ENCODE measurements around the gene FOLH1. TPM values are rescaled to one million over a fixed set of nuclear protein-coding genes. Genes with fewer than 3 reads are reported as not detected.
"Not testable (repeated sequence)": the region's sequence is repeated elsewhere in the genome, so short reads cannot be mapped to it uniquely, and the experiment has no call there.

Gene FOLH1
- polyA plus RNA-seq, 4 donors = 69.8 to 433 (median 337) TPM

- FAIRE-seq; H3K36me3 ChIP-seq (ENCODE audit: control insufficient read depth in 3 of 3, insufficient read depth in 2 of 3, low read depth in 1 of 3, low read length in 3 of 3); H3K4me3 ChIP-seq (ENCODE audit: low read depth in 1 of 3, low read length in 3 of 3); H3K9me3 ChIP-seq (ENCODE audit: control insufficient read depth in 2 of 2, insufficient read depth in 1 of 2, low read depth in 1 of 2, low read length in 1 of 2); H3K4me1 ChIP-seq (ENCODE audit: control insufficient read depth in 3 of 3, insufficient read depth in 2 of 3, low read depth in 1 of 3, low read length in 2 of 3); H3K27me3 ChIP-seq (ENCODE audit: control insufficient read depth in 3 of 3, insufficient read depth in 3 of 3, low read length in 3 of 3); DNase-seq: not testable (repeated sequence)
- H3K27ac ChIP-seq (ENCODE audit: low read depth in 1 of 3, low read length in 2 of 3) = peak overlapping the region in 1 of 3 donors; percentile 56
- WGBS, 3 donors = 55 to 78% (median 63%) methylated on average over 2 to 3 of the region's 3 CpGs
These were observed 33.6 kb downstream of the FOLH1 start for GRCh38 chr11:49174691-49175366.

- FAIRE-seq; H3K4me1 ChIP-seq (ENCODE audit: control insufficient read depth in 3 of 3, insufficient read depth in 2 of 3, low read depth in 1 of 3, low read length in 2 of 3); H3K4me3 ChIP-seq (ENCODE audit: low read depth in 1 of 3, low read length in 3 of 3); DNase-seq; H3K9me3 ChIP-seq (ENCODE audit: control insufficient read depth in 2 of 2, insufficient read depth in 1 of 2, low read depth in 1 of 2, low read length in 1 of 2); H3K36me3 ChIP-seq (ENCODE audit: control insufficient read depth in 3 of 3, insufficient read depth in 2 of 3, low read depth in 1 of 3, low read length in 3 of 3); H3K27ac ChIP-seq (ENCODE audit: low read depth in 1 of 3, low read length in 2 of 3); H3K27me3 ChIP-seq (ENCODE audit: control insufficient read depth in 3 of 3, insufficient read depth in 3 of 3, low read length in 3 of 3): not testable (repeated sequence)
- WGBS, 3 donors = 80 to 83% (median 82%) methylated on average over 3 of the region's 3 CpGs
These were observed 36.8 kb downstream of the FOLH1 start for GRCh38 chr11:49171613-49172012.

DNA sequence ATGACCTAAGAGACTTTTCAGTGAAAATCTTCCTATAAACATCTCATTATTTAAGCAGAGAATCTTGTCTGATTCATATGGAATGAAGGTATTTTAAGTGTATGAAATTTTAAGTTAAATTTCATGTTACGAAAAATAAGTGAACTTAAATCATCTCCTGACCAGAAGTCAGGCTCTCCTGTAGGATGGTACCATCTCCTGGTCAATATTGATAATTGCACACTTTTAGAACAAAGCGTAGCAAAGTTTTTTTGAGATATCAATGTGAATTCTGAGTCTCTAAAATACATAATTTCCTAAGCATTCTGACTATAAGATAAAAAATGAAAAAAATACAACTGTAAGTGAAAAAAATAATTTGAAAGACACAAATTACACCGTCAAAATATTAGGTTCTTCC, 38.8 kb downstream of the FOLH1 start:
- not testable (repeated sequence) for H3K4me1 ChIP-seq (ENCODE audit: control insufficient read depth in 3 of 3, insufficient read depth in 2 of 3, low read depth in 1 of 3, low read length in 2 of 3); H3K4me3 ChIP-seq (ENCODE audit: low read depth in 1 of 3, low read length in 3 of 3); H3K9me3 ChIP-seq (ENCODE audit: control insufficient read depth in 2 of 2, insufficient read depth in 1 of 2, low read depth in 1 of 2, low read length in 1 of 2); DNase-seq; FAIRE-seq; H3K27me3 ChIP-seq (ENCODE audit: control insufficient read depth in 3 of 3, insufficient read depth in 3 of 3, low read length in 3 of 3); H3K27ac ChIP-seq (ENCODE audit: low read depth in 1 of 3, low read length in 2 of 3)
- WGBS, 3 donors = 88 to 93% (median 93%) methylated on average over 3 of the region's 3 CpGs
- peaks cover 0 to 11% (median 0%) of the 10 kb centered on the region in 3 donors for H3K36me3 ChIP-seq (ENCODE audit: control insufficient read depth in 3 of 3, insufficient read depth in 2 of 3, low read depth in 1 of 3, low read length in 3 of 3)

DNA sequence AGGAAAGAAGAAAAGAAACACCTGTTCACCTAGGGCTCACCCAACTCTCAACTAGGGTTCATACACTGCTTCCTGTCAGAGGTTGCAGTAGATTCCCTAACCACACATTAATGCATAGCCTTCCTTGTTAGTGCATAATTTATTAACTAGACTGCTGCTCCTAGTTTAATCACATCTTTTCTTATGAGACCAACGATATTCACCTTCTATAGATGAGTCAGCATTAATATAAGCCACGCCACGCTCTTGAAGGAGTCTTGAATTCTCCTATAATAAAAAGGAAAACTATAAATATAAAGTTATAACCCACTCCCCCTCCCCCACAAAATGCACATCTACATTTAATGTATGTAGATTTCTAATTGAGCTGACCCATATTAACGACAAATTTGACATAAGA, 39.4 kb downstream of the FOLH1 start:
- H3K4me3 ChIP-seq (ENCODE audit: low read depth in 1 of 3, low read length in 3 of 3); H3K9me3 ChIP-seq (ENCODE audit: control insufficient read depth in 2 of 2, insufficient read depth in 1 of 2, low read depth in 1 of 2, low read length in 1 of 2); H3K27me3 ChIP-seq (ENCODE audit: control insufficient read depth in 3 of 3, insufficient read depth in 3 of 3, low read length in 3 of 3); H3K27ac ChIP-seq (ENCODE audit: low read depth in 1 of 3, low read length in 2 of 3); H3K4me1 ChIP-seq (ENCODE audit: control insufficient read depth in 3 of 3, insufficient read depth in 2 of 3, low read depth in 1 of 3, low read length in 2 of 3); FAIRE-seq: not testable (repeated sequence)
- WGBS, 3 donors = 53 to 81% (median 54%) methylated on average over 4 of the region's 4 CpGs
- peak in 1 of 2 donors; percentile 46 for DNase-seq
- peaks cover 0 to 11% (median 0%) of the 10 kb centered on the region in 3 donors for H3K36me3 ChIP-seq (ENCODE audit: control insufficient read depth in 3 of 3, insufficient read depth in 2 of 3, low read depth in 1 of 3, low read length in 3 of 3)

DNA sequence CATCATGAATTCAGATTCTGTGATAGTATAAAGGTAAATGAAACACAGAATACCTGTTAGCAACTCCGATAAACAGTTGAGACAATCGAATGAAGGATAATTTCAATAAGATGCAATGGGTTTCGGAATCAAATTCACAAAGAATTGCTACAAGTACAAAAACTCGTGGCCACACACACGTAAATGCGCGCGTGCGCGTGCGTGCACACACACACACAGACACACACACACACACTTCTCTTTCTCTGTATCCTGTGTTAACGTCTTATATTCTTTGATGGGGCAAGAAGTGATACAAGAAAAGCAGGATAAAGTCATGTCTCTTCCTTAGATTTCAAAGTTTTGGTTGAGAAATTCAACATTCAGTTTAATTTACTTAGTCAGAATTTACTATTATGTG, 57.2 kb downstream of the FOLH1 start:
- H3K27me3 ChIP-seq (ENCODE audit: control insufficient read depth in 3 of 3, insufficient read depth in 3 of 3, low read length in 3 of 3) = no peaks in the 10 kb centered on the region
- DNase-seq = no peak
- no peak overlapping the region for H3K4me3 ChIP-seq (ENCODE audit: low read depth in 1 of 3, low read length in 3 of 3)
- H3K36me3 ChIP-seq (ENCODE audit: control insufficient read depth in 3 of 3, insufficient read depth in 2 of 3, low read depth in 1 of 3, low read length in 3 of 3) = peaks cover 0 to 6% (median 2%) of the 10 kb centered on the region in 3 donors
- no peaks in the 10 kb centered on the region for H3K9me3 ChIP-seq (ENCODE audit: control insufficient read depth in 2 of 2, insufficient read depth in 1 of 2, low read depth in 1 of 2, low read length in 1 of 2)
- WGBS, 3 donors = 85 to 87% (median 87%) methylated on average over 12 of the region's 12 CpGs
- H3K27ac ChIP-seq (ENCODE audit: low read depth in 1 of 3, low read length in 2 of 3) = no peak overlapping the region
- no peak for FAIRE-seq
- H3K4me1 ChIP-seq (ENCODE audit: control insufficient read depth in 3 of 3, insufficient read depth in 2 of 3, low read depth in 1 of 3, low read length in 2 of 3) = no peaks in the 10 kb centered on the region

DNA sequence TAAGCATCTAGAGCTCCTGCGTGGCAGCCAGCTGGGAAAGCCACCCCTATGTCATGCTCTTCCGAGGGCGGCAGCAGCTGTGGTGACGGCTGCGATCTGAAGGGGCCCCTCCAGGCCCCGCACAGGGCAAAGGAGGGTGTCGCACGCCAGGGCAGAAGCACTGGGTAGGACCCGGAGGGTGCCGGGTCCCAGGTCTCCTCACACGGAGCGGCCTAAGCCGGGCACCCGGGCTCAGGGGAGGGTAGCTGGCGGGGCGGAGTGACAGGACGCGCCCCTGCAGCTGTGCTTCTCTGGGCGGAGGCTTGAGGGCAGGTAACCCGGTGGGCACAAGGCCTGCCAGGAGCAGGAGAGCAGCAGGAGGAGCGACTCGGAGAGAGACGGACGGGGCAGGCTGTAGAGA, 106.0 kb downstream of the FOLH1 start:
- WGBS, 3 donors = 88 to 93% (median 89%) methylated on average over 16 to 24 of the region's 24 CpGs
- not testable (repeated sequence) for FAIRE-seq; H3K4me3 ChIP-seq (ENCODE audit: low read depth in 1 of 3, low read length in 3 of 3); H3K27me3 ChIP-seq (ENCODE audit: control insufficient read depth in 3 of 3, insufficient read depth in 3 of 3, low read length in 3 of 3); H3K9me3 ChIP-seq (ENCODE audit: control insufficient read depth in 2 of 2, insufficient read depth in 1 of 2, low read depth in 1 of 2, low read length in 1 of 2); DNase-seq; H3K4me1 ChIP-seq (ENCODE audit: control insufficient read depth in 3 of 3, insufficient read depth in 2 of 3, low read depth in 1 of 3, low read length in 2 of 3); H3K36me3 ChIP-seq (ENCODE audit: control insufficient read depth in 3 of 3, insufficient read depth in 2 of 3, low read depth in 1 of 3, low read length in 3 of 3); H3K27ac ChIP-seq (ENCODE audit: low read depth in 1 of 3, low read length in 2 of 3)

Other genes starting within 250 kb of the FOLH1 start
- not detected for gene TRIM51G, start 224.7 kb downstream of the FOLH1 start, polyA plus RNA-seq
- not detected for gene TRIM49B, start 179.8 kb downstream of the FOLH1 start, polyA plus RNA-seq
- gene TRIM64C, start 149.5 kb downstream of the FOLH1 start, polyA plus RNA-seq = not detected

All from small intestine (tissue), 7 donors.